Measurements from ENCODE around the gene TEKT3. TPM values are rescaled to one million over a fixed set of nuclear protein-coding genes. Genes with fewer than 3 reads are reported as not detected.

Gene TEKT3
- total and polyA plus RNA-seq, 9 of the 15 experiments (the other 6 are each of a cell fraction or from before 2014, with no cell fraction given): not detected

- CTCF ChIA-PET (ENCODE audit: low intra/inter-chr PET ratio): no interaction called here
- no TSS peak for BruUV-seq (replicated peaks)
- no peaks in the 10 kb centered on the region for H3K9me1 ChIP-seq (ENCODE audit: control insufficient read depth, insufficient read depth, low read length)
Observed at GRCh38 chr17:15265131-15265530, 76.3 kb downstream of the TEKT3 start, which contains the start of gene PMP22. Gene PMP22, minus strand, starts transcription at chr17:15265326. Its CDS starts 4,599 bp downstream, at chr17:15260727.

More at GRCh38 chr17:15265131-15265530, 76.3 kb downstream of the TEKT3 start, which contains the start of gene PMP22:
- POLR2A ChIA-PET: no interaction called here
- Histone ChIP-seq H3K36me3 (ENCODE audit: control insufficient read depth, insufficient read depth, low read length) (no peaks in the 10 kb centered on the region), H3K4me3 (no peak within 1 kb of the TSS), H2AFZ (ENCODE audit: low read depth, low read length) (no peak within 1 kb of the TSS), H3K27ac (ENCODE audit: extremely low read depth, low read depth, low read length) (no peak within 1 kb of the TSS), H3K27me3 (ENCODE audit: control insufficient read depth in 2 of 2, insufficient read depth in 2 of 2, low read length in 2 of 2) (peaks cover 0 to 29% of the 10 kb centered on the region in 2 experiments; a peak in 2 of 5 replicates), H3K4me1 (replicated peaks in 1 of 2; ENCODE audit: control insufficient read depth in 2 of 2, insufficient read depth in 2 of 2, low read length in 2 of 2) (peaks cover 14 to 29% of the 10 kb centered on the region in 2 experiments), H4K20me1 (replicated peaks; ENCODE audit: control insufficient read depth, insufficient read depth, low read length) (no peaks in the 10 kb centered on the region), H3K9me3 (replicated peaks; ENCODE audit: control insufficient read depth, insufficient read depth, low read depth, low read length) (no peaks in the 10 kb centered on the region), H3K9ac (ENCODE audit: insufficient read depth in 1 of 2, low read depth in 2 of 2, low read length in 2 of 2) (no peak within 1 kb of the TSS), H3K4me2 (ENCODE audit: insufficient read depth, low read length) (no peak within 1 kb of the TSS), H3K79me2 (ENCODE audit: control insufficient read depth, insufficient read depth, low read length) (peaks cover under 1% of the 10 kb centered on the region; the same call in 1 of the 3 replicates)
- FAIRE-seq (no peak), ATAC-seq (no peak), DNase-seq (ENCODE audit: extremely low read depth in 1 of 4, low spot score in 3 of 4) (no peak)
- TF ChIP-seq FOXP1 (CRISPR knock-in tag; IDR thresholded peaks at IDR 0.05): no peak
- TF ChIP-seq BMI1 (IDR thresholded peaks at IDR 0.05; ENCODE audit: low read length): no peak
- TF ChIP-seq HCFC1 (IDR thresholded peaks at IDR 0.05; ENCODE audit: low read depth, low read length): no peak
- no peak for TF ChIP-seq ZNF696 (CRISPR knock-in tag; conservative IDR thresholded peaks at IDR 0.05)
- TF ChIP-seq SRSF1 (IDR thresholded peaks at IDR 0.05; ENCODE audit: low read depth, low read length): no peak
- no peak for TF ChIP-seq RBFOX2 (IDR thresholded peaks at IDR 0.05; ENCODE audit: low read depth, low read length)
- TF ChIP-seq ZNF431 (CRISPR knock-in tag; IDR thresholded peaks at IDR 0.05): no peak
- TF ChIP-seq PURB (CRISPR knock-in tag; IDR thresholded peaks at IDR 0.05; ENCODE audit: low read depth): no peak
- no peak for TF ChIP-seq SMAD1 (IDR thresholded peaks at IDR 0.05; ENCODE audit: low read depth, low read length, partially characterized antibody)
- TF ChIP-seq ZNF764 (CRISPR knock-in tag; IDR thresholded peaks at IDR 0.05; ENCODE audit: low read depth): no peak
- no peak for TF ChIP-seq ZNF165 (CRISPR knock-in tag; IDR thresholded peaks at IDR 0.05; ENCODE audit: borderline replicate concordance)
- TF ChIP-seq TCF15 (CRISPR knock-in tag; IDR thresholded peaks at IDR 0.05): no peak
- TF ChIP-seq U2AF1 (optimal IDR thresholded peaks at IDR 0.05; ENCODE audit: low read depth, low read length): no peak
- WGBS (ENCODE audit: insufficient coverage, low coverage, missing lambda C conversion rate): 29% methylated on average over 6 of the region's 6 CpGs
- in situ Hi-C loops (cut with MboI) (loop anchor here (25.0 kb wide), 1 partner anchor 697 kb away; no protein-coding TSS in a partner anchor), intact Hi-C loops (cut with micrococcal nuclease) (no loop called here)

Measured in K562 (cell line).